H1 (cell line): ENCODE measurements around the gene IL16.

Experiments
- MAX ChIP-seq: IDR thresholded peaks from 2 replicates; pipeline ENCODE4 v1.6.1; 2012; ENCODE audit warnings: inconsistent platforms
- POLR2A ChIP-seq, 2 experiments: IDR thresholded peaks; 1 replicate in 1 of 2; 2 replicates in 1 of 2; pipeline ENCODE4 v1.6.1; 2011; ENCODE audit warnings: low read depth in 2 of 2, low read length in 2 of 2, mild to moderate bottlenecking in 2 of 2; ENCODE audit errors: control extremely low read depth in 1 of 2
- SP1 ChIP-seq: IDR thresholded peaks from 2 replicates; pipeline ENCODE4 v1.6.1; 2011; ENCODE audit warnings: low read depth, low read length
- ZNF274 ChIP-seq: IDR thresholded peaks from 2 replicates; pipeline ENCODE4 v1.7.0; 2012; ENCODE audit warnings: low read length, borderline replicate concordance; ENCODE audit errors: extremely low read depth

DNA sequence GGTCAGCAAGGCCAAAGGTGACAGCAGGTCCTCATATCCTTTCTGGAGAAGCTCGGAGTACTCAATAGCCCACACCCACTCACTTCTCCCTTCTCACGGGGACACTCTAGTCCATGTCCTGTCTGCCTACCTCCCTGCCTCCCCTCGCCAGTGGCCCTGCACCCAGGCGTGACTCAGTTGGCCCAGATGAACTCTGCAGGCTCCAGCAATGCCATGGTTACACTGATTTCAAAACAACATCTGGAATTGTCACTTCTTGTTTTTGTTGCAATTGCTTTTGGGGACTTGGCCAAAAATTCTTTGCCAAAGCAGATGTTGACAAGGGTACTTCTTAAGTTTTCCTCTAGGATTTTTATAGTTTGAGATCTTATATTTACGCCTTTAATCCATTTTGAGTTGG, 13.0 kb downstream of the IL16 start:
- TF ChIP-seq SP1 = no peak
- no peak for TF ChIP-seq POLR2A (IDR thresholded peaks at IDR 0.05; ENCODE audit: control extremely low read depth in 1 of 2, low read depth in 2 of 2, low read length in 2 of 2)
- TF ChIP-seq ZNF274 = no peak
- no peak for TF ChIP-seq MAX
